Smooth muscle cell (in vitro differentiated cells): ENCODE results near the gene POU6F2. TPM values are rescaled to one million over a fixed set of nuclear protein-coding genes. Genes with fewer than 3 reads are reported as not detected.
"Not testable (repeated sequence)": the region's sequence is repeated elsewhere in the genome, so short reads cannot be mapped to it uniquely, and the experiment has no call there.

Source experiments
- DNase-seq: peaks from one replicate; lab custom pipeline; 2025; ENCODE audit not compliant: unreplicated experiment; lab: John Stamatoyannopoulos, UW
- H2AFZ ChIP-seq: fragments of 200-600 bp; sonication (generic); 2 replicates; pipeline ENCODE4 v1.6.0; 2016; ENCODE audit warnings: antibody characterized with exemption, low read depth, mild to moderate bottlenecking
- H3F3A ChIP-seq: fragments of 200-600 bp; sonication (generic); 2 replicates; pipeline ENCODE4 v1.6.0; 2017; ENCODE audit warnings: antibody characterized with exemption, low read depth
- H3K27ac ChIP-seq: fragments of 200-600 bp; sonication (generic); 2 replicates; pipeline ENCODE4 v1.5.1; 2016; ENCODE audit warnings: low read depth, mild to moderate bottlenecking
- H3K27me3 ChIP-seq: fragments of 200-600 bp; sonication (generic); 2 replicates; pipeline ENCODE4 v1.6.1; 2016; ENCODE audit warnings: low read depth, mild to moderate bottlenecking
- H3K36me3 ChIP-seq: fragments of 200-600 bp; sonication (generic); 2 replicates; pipeline ENCODE4 v1.5.1; 2016; ENCODE audit warnings: low read depth
- H3K4me1 ChIP-seq: fragments of 200-600 bp; sonication (generic); 2 replicates; pipeline ENCODE4 v1.5.1; 2016; ENCODE audit warnings: low read depth
- H3K4me2 ChIP-seq: fragments of 200-600 bp; sonication (generic); 2 replicates; pipeline ENCODE4 v1.6.0; 2016; ENCODE audit warnings: mild to moderate bottlenecking
- H3K4me3 ChIP-seq: fragments of 200-600 bp; sonication (generic); 2 replicates; pipeline ENCODE4 v1.5.1; 2016; ENCODE audit warnings: mild to moderate bottlenecking
- H3K79me2 ChIP-seq: fragments of 200-600 bp; sonication (generic); 2 replicates; pipeline ENCODE4 v1.6.0; 2016; ENCODE audit warnings: low read depth, mild to moderate bottlenecking
- H3K9ac ChIP-seq: fragments of 200-600 bp; sonication (generic); 2 replicates; pipeline ENCODE4 v1.6.0; 2016; ENCODE audit warnings: low read depth
- H3K9me3 ChIP-seq: fragments of 200-600 bp; sonication (generic); replicated peaks from 2 replicates; pipeline ENCODE4 v1.5.1; 2016; ENCODE audit warnings: low read depth
- H4K20me1 ChIP-seq: fragments of 200-600 bp; sonication (generic); 2 replicates; pipeline ENCODE4 v1.6.0; 2016; ENCODE audit warnings: low read depth
- CTCF ChIP-seq: fragments of 200-600 bp; sonication (generic); IDR thresholded peaks from 2 replicates; pipeline ENCODE4 v1.5.1; 2017; ENCODE audit warnings: borderline replicate concordance, mild to moderate bottlenecking, antibody characterized with exemption; ENCODE audit not compliant: insufficient read depth, poor library complexity, severe bottlenecking
- WGBS: methylation state at CpG from one replicate; pipeline ENCODE4 v1.1.7; 2016; ENCODE audit warnings: low lambda C conversion rate; 5-methylcytosine and 5-hydroxymethylcytosine counted together
- polyA plus RNA-seq: library from polyadenylated mRNA; unstranded; fragments of >200 nt; fragmentation: Nextera tagmentation; extraction: Ambion mirVana; gene quantifications from 2 replicates; pipeline ENCODE4 v1.2.1, GENCODE V29; 2016
- total RNA-seq: library from RNA; depleted of rRNA; stranded (reverse); fragments of >200 nt; gene quantifications from 2 replicates; pipeline ENCODE4 v1.2.3, GENCODE V29; 2014

The POU6F2 gene
- total and polyA plus RNA-seq, 2 experiments from 2014 or later = 1.2 TPM

- TF ChIP-seq CTCF = no peak
- Histone ChIP-seq H3K79me2 (no peaks in the 10 kb centered on the region), H4K20me1 (no peaks in the 10 kb centered on the region), H3K9ac (no peak overlapping the region), H3K4me3 (no peak overlapping the region), H3K27me3 (no peaks in the 10 kb centered on the region), H3K36me3 (no peaks in the 10 kb centered on the region), H2AFZ (no peak overlapping the region), H3F3A (no peaks in the 10 kb centered on the region), H3K4me1 (peaks cover 4% of the 10 kb centered on the region), H3K27ac (no peak overlapping the region), H3K4me2 (no peak overlapping the region), H3K9me3 (no peaks in the 10 kb centered on the region)
- WGBS = 76% methylated on average over 5 of the region's 5 CpGs
- no peak for DNase-seq
Measured at GRCh38 chr7:39317896-39318295, 340.2 kb downstream of the POU6F2 start.

- H3F3A ChIP-seq = no peaks in the 10 kb centered on the region
- H4K20me1 ChIP-seq = no peaks in the 10 kb centered on the region
- no peaks in the 10 kb centered on the region for H3K4me1 ChIP-seq
- H3K36me3 ChIP-seq = no peaks in the 10 kb centered on the region
- no peak overlapping the region for H3K9ac ChIP-seq
- H2AFZ ChIP-seq = no peak overlapping the region
- no peaks in the 10 kb centered on the region for H3K27me3 ChIP-seq
- TF ChIP-seq CTCF = no peak
- 72% methylated on average over 3 of the region's 3 CpGs for WGBS
- no peak overlapping the region for H3K27ac ChIP-seq
- no peak overlapping the region for H3K4me3 ChIP-seq
- H3K4me2 ChIP-seq = no peak overlapping the region
- H3K9me3 ChIP-seq = no peaks in the 10 kb centered on the region
- DNase-seq = no peak
- no peaks in the 10 kb centered on the region for H3K79me2 ChIP-seq
Measured at GRCh38 chr7:39321245-39321644, 343.5 kb downstream of the POU6F2 start.

GRCh38 chr7:39321909-39322498, 344.3 kb downstream of the POU6F2 start:
- H2AFZ ChIP-seq = no peak overlapping the region
- no peaks in the 10 kb centered on the region for H3K27me3 ChIP-seq
- no peak overlapping the region for H3K4me2 ChIP-seq
- H4K20me1 ChIP-seq = no peaks in the 10 kb centered on the region
- no peaks in the 10 kb centered on the region for H3K4me1 ChIP-seq
- no peaks in the 10 kb centered on the region for H3K36me3 ChIP-seq
- no peaks in the 10 kb centered on the region for H3F3A ChIP-seq
- no peak overlapping the region for H3K9ac ChIP-seq
- no peaks in the 10 kb centered on the region for H3K9me3 ChIP-seq
- no peak for DNase-seq
- WGBS = 87% methylated on average over 8 of the region's 8 CpGs
- H3K27ac ChIP-seq = no peak overlapping the region
- no peak overlapping the region for H3K4me3 ChIP-seq
- no peak for TF ChIP-seq CTCF
- H3K79me2 ChIP-seq = no peaks in the 10 kb centered on the region

GRCh38 chr7:39324139-39324760, 346.5 kb downstream of the POU6F2 start:
- 99% methylated on average over 4 of the region's 4 CpGs for WGBS
- H3K4me3 ChIP-seq = no peak overlapping the region

GRCh38 chr7:39331607-39332006, 353.9 kb downstream of the POU6F2 start:
- not testable (repeated sequence) for DNase-seq, H3K27me3 ChIP-seq
- 71% methylated on average over 13 of the region's 13 CpGs for WGBS

More at GRCh38 chr7:39324139-39324760, 346.5 kb downstream of the POU6F2 start:
- Histone ChIP-seq H3K36me3 (no peaks in the 10 kb centered on the region), H3K9me3 (no peaks in the 10 kb centered on the region), H3K27ac (no peak overlapping the region), H3K9ac (no peak overlapping the region), H3F3A (no peaks in the 10 kb centered on the region), H3K4me2 (no peak overlapping the region), H3K79me2 (no peaks in the 10 kb centered on the region), H3K27me3 (no peaks in the 10 kb centered on the region), H4K20me1 (no peaks in the 10 kb centered on the region), H3K4me1 (no peaks in the 10 kb centered on the region), H2AFZ (no peak overlapping the region)
- DNase-seq = no peak
- TF ChIP-seq CTCF = no peak

More at GRCh38 chr7:39331607-39332006, 353.9 kb downstream of the POU6F2 start:
- H3K79me2 ChIP-seq, H3F3A ChIP-seq, H3K9ac ChIP-seq, H3K36me3 ChIP-seq, H3K4me3 ChIP-seq, H3K4me1 ChIP-seq, H2AFZ ChIP-seq, H3K9me3 ChIP-seq, H4K20me1 ChIP-seq, H3K27ac ChIP-seq, H3K4me2 ChIP-seq: not testable (repeated sequence)
